GM10266 (cell line): ENCODE data around the gene CADPS.

ENCODE experiments used
- DNase-seq: peaks from one replicate; pipeline ENCODE4 v3.0.0; 2012; ENCODE audit errors: extremely low spot score
- CTCF ChIP-seq: IDR thresholded peaks from 2 replicates; pipeline ENCODE4 v1.5.1; 2012; ENCODE audit warnings: mild to moderate bottlenecking, low read depth; ENCODE audit not compliant: control insufficient read depth, insufficient read depth; ENCODE audit errors: missing control alignments

Gene CADPS

GRCh38 chr3:62676689-62677271 is 198.4 kb downstream of the CADPS start:
- DNase-seq: no peak
- TF ChIP-seq CTCF: no peak

GRCh38 chr3:62675492-62675891 is 199.7 kb downstream of the CADPS start:
- no peak for DNase-seq
- TF ChIP-seq CTCF: no peak

DNA sequence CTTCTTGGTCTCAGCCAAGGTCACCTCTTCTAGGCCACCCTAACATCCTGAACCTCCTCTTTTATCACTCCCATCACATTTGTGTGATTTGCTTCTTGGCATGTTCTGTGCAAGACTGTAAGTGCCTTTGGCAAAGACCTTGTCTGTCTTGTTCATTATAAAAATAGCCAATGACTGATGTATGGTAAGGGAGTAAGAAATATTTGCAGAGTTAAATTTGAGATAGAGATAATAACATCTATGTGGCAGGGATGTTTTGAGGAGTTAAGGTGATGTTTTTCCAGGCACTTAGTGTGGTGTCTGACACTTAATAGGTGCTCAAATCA is 202.3 kb downstream of the CADPS start:
- DNase-seq: no peak
- no peak for TF ChIP-seq CTCF

DNA sequence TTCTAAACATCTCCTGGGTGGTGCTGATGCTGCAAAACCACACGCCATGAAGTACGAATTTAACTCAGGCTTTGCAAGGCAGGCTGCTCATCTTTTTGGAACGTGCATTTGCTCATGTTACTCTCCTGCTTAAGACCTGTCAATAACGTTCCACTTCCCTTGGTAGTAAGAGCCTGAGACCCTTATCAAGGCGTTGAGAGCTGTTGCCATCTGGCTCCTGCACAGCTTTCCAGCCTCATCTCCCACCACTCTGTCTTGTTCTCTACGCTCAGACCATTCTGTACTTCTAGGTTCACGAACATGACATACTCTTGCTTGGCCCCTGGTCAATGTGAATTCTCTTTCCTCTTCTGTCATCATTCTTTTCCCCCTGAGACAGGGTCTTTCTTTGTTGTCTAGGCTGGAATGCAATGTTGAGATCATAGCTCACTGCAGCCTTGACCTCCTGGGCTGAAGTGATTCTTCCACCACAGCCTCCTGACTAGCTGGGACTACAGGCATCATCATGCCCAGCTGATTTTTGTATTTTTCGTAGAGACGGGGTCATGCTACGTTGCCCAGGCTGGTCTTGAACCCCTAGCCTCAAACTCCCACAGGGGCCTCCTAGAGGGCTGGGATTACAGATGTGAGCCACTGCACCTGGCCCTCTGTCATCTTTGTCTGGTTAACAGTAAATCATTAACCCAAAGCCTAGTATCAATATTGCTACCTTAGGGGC is 202.8 kb downstream of the CADPS start:
- no peak for DNase-seq
- TF ChIP-seq CTCF: no peak

GRCh38 chr3:62670351-62670750 is 204.9 kb downstream of the CADPS start:
- DNase-seq: no peak
- no peak for TF ChIP-seq CTCF

DNA sequence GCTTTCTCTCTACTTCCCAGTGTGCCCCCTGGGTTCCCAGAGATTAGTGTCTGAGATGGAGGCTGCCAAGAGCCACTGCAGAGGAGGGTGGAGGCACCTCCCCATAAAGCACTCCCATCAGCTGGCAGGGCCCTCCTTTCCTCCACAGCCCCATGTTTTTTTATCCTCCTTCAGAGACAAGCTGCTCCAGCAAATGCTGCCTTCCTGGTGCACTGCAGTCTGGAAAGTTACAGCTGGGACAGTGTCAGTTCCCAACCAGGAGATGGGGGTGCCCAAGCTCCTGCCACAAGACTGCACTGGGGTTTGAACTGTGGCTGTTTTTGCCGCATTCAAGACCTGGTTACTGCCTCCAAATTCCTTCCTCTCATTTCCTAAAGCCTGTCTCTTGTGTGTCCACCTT is 206.1 kb downstream of the CADPS start:
- TF ChIP-seq CTCF: no peak
- no peak for DNase-seq

GRCh38 chr3:62667714-62668113 is 207.5 kb downstream of the CADPS start:
- TF ChIP-seq CTCF: no peak
- no peak for DNase-seq
